B cell (primary cell): Measurements from ENCODE around the gene ADAMTSL2. TPM values are rescaled to one million over a fixed set of nuclear protein-coding genes. Genes with fewer than 3 reads are reported as not detected.

Experiments used
- ATAC-seq: fragments of 200-7000 bp; cut with Tn5 transposase; one replicate; pipeline ENCODE4 v1.10.0; 2021; ENCODE audit warnings: low read depth, mild to moderate bottlenecking, moderate number of reproducible peaks, moderate library complexity
- CTCF ChIA-PET: fragments of 350-600 bp; sonication (Branson Sonifier 250); formaldehyde crosslinking; loops from one replicate; lab custom pipeline; 2021; ENCODE audit warnings: antibody characterized with exemption, inconsistent platforms; lab: Charles Lee
- POLR2A ChIA-PET: fragments of 350-600 bp; sonication (Branson Sonifier 250); formaldehyde crosslinking; loops from one replicate; lab custom pipeline; 2021; ENCODE audit warnings: antibody characterized with exemption; lab: Charles Lee
- DNase-seq: peaks from one replicate; pipeline ENCODE4 v3.0.0; 2013
- H2AFZ ChIP-seq: 2 replicates; pipeline ENCODE4 v1.6.1; 2012; ENCODE audit warnings: mild to moderate bottlenecking, low read depth, low read length; ENCODE audit not compliant: insufficient read depth, poor library complexity, severe bottlenecking
- H3K27ac ChIP-seq, 2 donors: 1 replicate in 1 of 2; 2 replicates in 1 of 2; pipeline ENCODE4 v1.5.1; 2012 to 2013; ENCODE audit warnings: low read length in 2 of 2, mild to moderate bottlenecking in 2 of 2, moderate library complexity in 1 of 2
- H3K27me3 ChIP-seq, 4 experiments: fragments of 200-600 bp in 1 of 4; sonication (generic) in 1 of 4; replicated peaks in 1 of 4; 1 replicate in 2 of 4; 2 replicates in 2 of 4; pipeline versions ENCODE4 v1.6.1 to v1.7.0; 2013 to 2016; ENCODE audit warnings: low read length in 3 of 4, mild to moderate bottlenecking in 2 of 4, mixed read lengths in 1 of 4, moderate library complexity in 1 of 4; ENCODE audit not compliant: insufficient read depth in 4 of 4, control insufficient read depth in 3 of 4; ENCODE audit errors: control extremely low read depth in 1 of 4
- H3K36me3 ChIP-seq, 2 experiments: replicated peaks in 1 of 2; 1 replicate in 1 of 2; 2 replicates in 1 of 2; pipeline versions ENCODE4 v1.6.1 to v1.7.1; 2013; ENCODE audit warnings: low read length in 1 of 2; ENCODE audit not compliant: insufficient read depth in 2 of 2, control insufficient read depth in 1 of 2; ENCODE audit errors: control extremely low read depth in 1 of 2, extremely low read depth in 1 of 2
- H3K4me1 ChIP-seq, 2 donors: fragments of 200-600 bp in 1 of 2; sonication (generic) in 1 of 2; 1 replicate in 1 of 2; 2 replicates in 1 of 2; pipeline versions ENCODE4 v1.5.1 to v1.6.1; 2013 to 2017; ENCODE audit warnings: low read length in 2 of 2; ENCODE audit not compliant: control insufficient read depth in 2 of 2, insufficient read depth in 2 of 2
- H3K4me2 ChIP-seq: replicated peaks from 2 replicates; pipeline ENCODE3; 2012; ENCODE audit warnings: mild to moderate bottlenecking, low read depth, low read length; ENCODE audit not compliant: poor library complexity, severe bottlenecking
- H3K4me3 ChIP-seq, 5 experiments: fragments of 200-600 bp in 1 of 5; sonication (generic) in 1 of 5; 1 replicate in 3 of 5; 2 replicates in 2 of 5; pipeline versions ENCODE4 v1.5.1 to v1.7.0; 2011 to 2016; ENCODE audit warnings: low read length in 4 of 5, mild to moderate bottlenecking in 4 of 5, low read depth in 2 of 5, control low read depth in 1 of 5, moderate library complexity in 1 of 5; ENCODE audit not compliant: insufficient read depth in 1 of 5; ENCODE audit errors: control extremely low read depth in 1 of 5, extremely low read depth in 1 of 5
- H3K79me2 ChIP-seq: fragments of 200-600 bp; sonication (generic); one replicate; pipeline ENCODE4 v1.6.0; 2016; ENCODE audit warnings: low read length; ENCODE audit not compliant: control insufficient read depth, insufficient read depth
- H3K9ac ChIP-seq: fragments of 200-600 bp; sonication (generic); 2 replicates; pipeline ENCODE4 v1.6.1; 2017; ENCODE audit warnings: mild to moderate bottlenecking, low read length, moderate library complexity
- H3K9me3 ChIP-seq, 3 donors: one replicate each; pipeline versions ENCODE4 v1.6.1 to v1.7.1; 2013; ENCODE audit warnings: low read length in 2 of 3; ENCODE audit not compliant: control insufficient read depth in 2 of 3, insufficient read depth in 1 of 3; ENCODE audit errors: control extremely low read depth in 1 of 3
- H4K20me1 ChIP-seq: 2 replicates; pipeline ENCODE4 v1.6.0; 2012; ENCODE audit warnings: mild to moderate bottlenecking, low read length; ENCODE audit not compliant: insufficient read depth, control insufficient read depth, poor library complexity, severe bottlenecking
- H3K27ac Mint-ChIP-seq: one replicate; pipeline ENCODE4 v1.8.0; 2021; ENCODE audit warnings: mixed read lengths
- H3K27me3 Mint-ChIP-seq: one replicate; pipeline ENCODE4 v1.8.0; 2021; ENCODE audit warnings: mixed read lengths
- H3K4me1 Mint-ChIP-seq: one replicate; pipeline ENCODE4 v1.8.0; 2021; ENCODE audit warnings: mixed read lengths
- H3K4me3 Mint-ChIP-seq: one replicate; pipeline ENCODE4 v1.8.0; 2021; ENCODE audit warnings: mixed read lengths
- H3K9me3 Mint-ChIP-seq: one replicate; pipeline ENCODE4 v1.8.0; 2022; ENCODE audit warnings: mixed read lengths; ENCODE audit not compliant: insufficient read depth
- CTCF ChIP-seq: fragments of 200-600 bp; IDR thresholded peaks from one replicate; pipeline ENCODE4 v1.8.0; 2022; ENCODE audit warnings: antibody characterized with exemption, mild to moderate bottlenecking
- EZH2 ChIP-seq: IDR thresholded peaks from 2 replicates; pipeline ENCODE4 v1.6.1; 2012; ENCODE audit warnings: borderline replicate concordance, low read depth, mild to moderate bottlenecking, moderate library complexity, low read length; ENCODE audit not compliant: insufficient read depth, poor library complexity, severe bottlenecking
- whole genome bisulfite sequencing: methylation state at CpG from one replicate; pipeline ENCODE4 v1.1.5; 2013; ENCODE audit warnings: missing lambda C conversion rate; ENCODE audit not compliant: insufficient coverage; 5-methylcytosine and 5-hydroxymethylcytosine counted together
- intact Hi-C: fragments of 100-400 bp; cut with micrococcal nuclease; formaldehyde crosslinking; loops from one replicate; pipeline ENCODE4 v1.10.0; 2022
- polyA plus RNA-seq: library from polyadenylated mRNA; depleted of rRNA; stranded (reverse); fragments of >200 nt; gene quantifications from 2 replicates; pipeline ENCODE4 v1.2.3, GENCODE V29; 2012
- total RNA-seq, 2 donors: library from RNA; stranded (reverse); fragments of 120-200 nt in 1 of 2; gene quantifications; 1 replicate in 1 of 2; 2 replicates in 1 of 2; pipeline versions ENCODE4 v1.2.3 to v1.2.4, GENCODE V29; 2013 to 2022

ADAMTSL2 gene
- total and polyA plus RNA-seq, 2 donors (not counting 1 experiment from before 2014, with no cell fraction given) = 0.03 TPM; not detected in 1

GRCh38 chr9:133490201-133490681 lies 44.3 kb upstream of the ADAMTSL2 start:
- no peaks in the 10 kb centered on the region for H3K79me2 ChIP-seq
- H3K4me1 ChIP-seq = peaks cover 5 to 10% of the 10 kb centered on the region in 2 donors
- H3K27ac ChIP-seq = no peak overlapping the region
- ChIA-PET CTCF (interaction anchor here (1.0 to 11.0 kb wide), 2 partner anchors 86 to 306 kb away, joined by 4 to 144 read pairs; no protein-coding TSS in a partner anchor), POLR2A (no interaction called here)
- H3K27me3 Mint-ChIP-seq = peaks cover 15% of the 10 kb centered on the region
- no peaks in the 10 kb centered on the region for H3K9me3 ChIP-seq
- H4K20me1 ChIP-seq = no peaks in the 10 kb centered on the region
- intact Hi-C loops = no loop called here
- no peak overlapping the region for H3K9ac ChIP-seq
- H3K27me3 ChIP-seq = peaks cover 0 to 10% (median 0%) of the 10 kb centered on the region in 4 experiments
- no peaks in the 10 kb centered on the region for H3K9me3 Mint-ChIP-seq
- no peak for ATAC-seq
- H3K4me2 ChIP-seq = no peak overlapping the region
- H3K4me3 Mint-ChIP-seq = no peak overlapping the region
- no peak overlapping the region for H3K4me3 ChIP-seq
- H3K36me3 ChIP-seq = no peaks in the 10 kb centered on the region
- peaks cover 4% of the 10 kb centered on the region for H3K4me1 Mint-ChIP-seq
- H2AFZ ChIP-seq = no peak overlapping the region
- H3K27ac Mint-ChIP-seq = no peak overlapping the region
- WGBS = 68% methylated on average over 9 of the region's 13 CpGs
- no peak for DNase-seq
- TF ChIP-seq CTCF = no peak

- ChIA-PET CTCF (interaction anchor here (1.0 to 11.0 kb wide), 2 partner anchors 87 to 307 kb away, joined by 4 to 144 read pairs; no protein-coding TSS in a partner anchor), POLR2A (no interaction called here)
- H3K79me2 ChIP-seq = no peaks in the 10 kb centered on the region
- 81% methylated on average over 6 of the region's 12 CpGs for WGBS
- no peaks in the 10 kb centered on the region for H3K36me3 ChIP-seq
- H3K9me3 Mint-ChIP-seq = no peaks in the 10 kb centered on the region
- H3K4me1 ChIP-seq = peaks cover 2 to 3% of the 10 kb centered on the region in 2 donors
- intact Hi-C loops = no loop called here
- peaks cover 15% of the 10 kb centered on the region for H3K27me3 Mint-ChIP-seq
- no peak overlapping the region for H3K27ac Mint-ChIP-seq
- H3K4me1 Mint-ChIP-seq = peaks cover 2% of the 10 kb centered on the region
- no peak for ATAC-seq
- no peaks in the 10 kb centered on the region for H4K20me1 ChIP-seq
- no peak overlapping the region for H3K4me3 Mint-ChIP-seq
- TF ChIP-seq EZH2 (no peak), CTCF (no peak)
- no peak overlapping the region for H3K9ac ChIP-seq
- peaks cover 0 to 6% (median 0%) of the 10 kb centered on the region in 4 experiments for H3K27me3 ChIP-seq
- H3K4me3 ChIP-seq = no peak overlapping the region
- no peak for DNase-seq
- H2AFZ ChIP-seq = no peak overlapping the region
- H3K9me3 ChIP-seq = no peaks in the 10 kb centered on the region
- no peak overlapping the region for H3K4me2 ChIP-seq
- no peak overlapping the region for H3K27ac ChIP-seq
Measured at GRCh38 chr9:133490865-133491655, 43.4 kb upstream of the ADAMTSL2 start.
